GM19372 (cell line): Measurements from ENCODE around the gene RCSD1.

Source experiments
- ATAC-seq: cut with Tn5 transposase; IDR thresholded peaks from one replicate; pipeline ENCODE4 v1.9.1; 2021; ENCODE audit warnings: mild to moderate bottlenecking, low read depth, moderate library complexity; ENCODE audit not compliant: unreplicated experiment

Gene RCSD1

GRCh38 chr1:167617153-167618147 is 12.6 kb upstream of the RCSD1 start:
- peak; percentile 62 for ATAC-seq

- no peak for ATAC-seq
These were observed 11.7 kb upstream of the RCSD1 start for GRCh38 chr1:167618366-167618765.

GRCh38 chr1:167618789-167619188 is 11.2 kb upstream of the RCSD1 start:
- no peak for ATAC-seq

DNA sequence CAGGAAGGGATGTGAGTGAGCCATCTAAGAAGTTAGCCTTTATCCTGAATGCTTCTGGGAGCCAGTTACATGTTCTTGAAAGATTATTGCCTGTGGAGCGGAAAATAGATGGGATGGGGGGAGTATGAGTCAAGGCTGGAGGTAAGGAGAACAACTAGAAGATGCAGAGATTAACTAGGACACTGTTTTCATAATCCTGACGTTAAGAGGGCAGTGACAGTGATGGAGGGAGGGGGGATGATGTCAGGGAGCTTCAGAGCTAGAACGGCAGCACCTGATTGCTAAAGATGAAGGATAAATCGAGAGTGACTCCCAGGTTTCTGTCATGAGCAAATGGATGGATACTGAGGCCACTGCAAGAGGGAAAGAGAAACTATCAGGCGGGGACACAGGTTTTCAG is 10.0 kb upstream of the RCSD1 start:
- ATAC-seq, result no peak

GRCh38 chr1:167621780-167622313 is 8.2 kb upstream of the RCSD1 start:
- ATAC-seq, result no peak

DNA sequence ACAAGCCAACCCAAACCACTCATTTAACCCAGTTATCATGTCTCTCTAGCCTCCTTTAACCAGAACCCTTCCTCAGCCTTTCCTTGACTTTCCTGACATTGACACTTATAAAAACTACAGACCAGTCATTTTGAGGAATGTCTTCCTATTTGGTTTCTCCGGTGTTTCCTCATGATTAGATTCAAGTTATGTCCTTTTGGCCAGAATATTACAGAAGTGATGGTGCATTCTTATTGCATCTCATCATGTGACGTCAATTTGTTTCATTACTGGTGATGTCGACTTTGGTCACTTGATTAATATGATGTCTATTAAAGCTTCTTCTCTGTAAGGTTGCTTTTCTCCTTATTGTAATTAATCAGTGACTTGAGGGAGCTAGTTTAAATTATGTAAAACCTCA is 6.1 kb upstream of the RCSD1 start:
- ATAC-seq, result no peak

GRCh38 chr1:167625040-167625823 is 4.8 kb upstream of the RCSD1 start:
- ATAC-seq, result no peak

DNA sequence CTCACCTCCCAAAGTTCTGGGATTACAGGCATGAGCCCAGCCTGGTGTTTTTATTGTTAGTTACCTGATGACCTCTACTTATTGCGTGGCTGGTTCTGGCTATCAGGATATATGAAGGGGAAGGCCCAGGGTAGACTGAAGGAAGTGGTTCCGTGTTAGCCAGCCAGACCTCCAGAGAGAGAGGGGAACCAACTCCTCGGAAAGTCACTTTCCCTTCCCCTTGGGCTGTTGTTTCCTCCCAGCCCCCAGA is 2.5 kb upstream of the RCSD1 start:
- ATAC-seq, result peak; percentile 24

DNA sequence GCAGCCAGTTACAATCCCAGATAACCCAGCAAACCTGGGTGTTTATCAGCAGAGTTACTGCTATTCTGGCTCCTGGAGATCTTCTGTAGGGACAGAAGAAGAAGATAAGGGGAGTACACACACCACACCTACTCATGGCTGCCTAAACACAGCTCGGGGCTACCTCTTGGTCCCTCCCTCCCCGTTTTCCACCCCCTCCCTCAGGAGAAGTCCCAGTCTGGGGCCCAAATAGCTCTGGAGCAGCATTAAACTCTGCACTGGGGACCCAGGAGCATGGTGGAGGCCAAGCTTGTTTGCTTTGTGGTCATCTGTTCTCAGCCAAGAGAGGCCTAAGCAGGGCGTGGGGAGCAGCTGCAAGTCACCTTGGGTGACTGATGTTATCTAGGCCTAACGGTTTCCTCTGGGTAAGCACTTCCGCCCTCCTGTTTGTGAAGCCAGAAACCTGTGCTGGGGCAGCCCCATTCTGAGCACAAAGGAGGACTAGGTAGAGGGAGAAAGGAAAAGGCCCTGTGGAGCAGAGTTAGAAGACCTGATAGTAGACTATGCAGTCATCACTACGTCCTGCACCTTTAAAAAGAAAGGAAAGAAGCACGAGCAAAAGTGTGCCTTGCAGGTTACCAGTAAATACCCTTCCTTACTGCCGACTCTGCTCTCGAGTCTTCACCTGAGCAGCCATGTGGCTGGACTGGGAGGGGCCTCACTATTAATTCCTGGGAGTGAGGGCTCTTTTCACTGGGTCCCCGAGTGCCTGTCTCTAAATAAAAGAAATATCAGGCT is 2.0 kb upstream of the RCSD1 start:
- peak; percentile 61 for ATAC-seq

- no peak for ATAC-seq
These were observed 1.1 kb upstream of the RCSD1 start for GRCh38 chr1:167628741-167629515.

DNA sequence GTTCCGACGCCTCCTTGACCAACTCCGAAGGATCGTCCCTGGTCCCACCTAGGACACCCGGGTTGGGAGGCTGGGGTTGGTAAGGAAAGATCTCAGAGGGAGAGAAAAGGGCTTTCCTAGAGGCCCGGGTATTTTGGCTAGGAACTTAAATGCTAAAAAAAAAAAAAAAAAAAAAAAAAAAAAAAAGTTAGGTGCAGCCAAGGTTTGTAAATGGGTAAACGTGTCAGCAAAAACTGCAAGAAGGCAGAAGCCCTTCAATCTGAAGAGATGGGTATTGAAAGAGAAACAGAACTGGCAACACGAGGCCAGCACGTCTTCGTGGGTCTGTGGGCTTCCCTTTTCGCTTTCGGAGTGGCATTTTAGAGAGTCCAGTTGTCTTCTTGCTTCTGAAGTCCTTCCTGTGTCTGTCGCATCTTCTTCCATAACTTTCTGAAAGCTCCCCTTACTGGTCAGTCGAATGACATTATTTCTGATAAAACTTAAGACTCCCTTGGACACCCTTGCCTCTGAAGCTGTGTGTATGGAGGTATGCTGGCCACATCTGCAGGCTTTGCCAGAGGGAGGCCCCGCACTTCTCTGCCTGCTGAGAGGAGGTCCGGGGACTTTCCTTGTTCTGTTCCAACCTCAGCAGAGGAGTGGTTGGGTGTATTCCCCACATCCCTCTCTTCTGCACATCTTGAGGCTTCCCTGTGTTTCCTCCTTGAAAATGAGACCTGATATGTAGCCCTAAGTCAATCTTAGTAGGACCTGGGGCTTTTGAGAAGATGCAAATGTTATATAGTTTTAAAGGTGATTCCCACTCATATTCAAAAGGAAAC is 745 bp downstream of the RCSD1 start:
- no peak for ATAC-seq

- ATAC-seq, result no peak
These were observed 1.4 kb downstream of the RCSD1 start for GRCh38 chr1:167631386-167631935.

- no peak for ATAC-seq
These were observed 2.0 kb downstream of the RCSD1 start for GRCh38 chr1:167631936-167632614.

DNA sequence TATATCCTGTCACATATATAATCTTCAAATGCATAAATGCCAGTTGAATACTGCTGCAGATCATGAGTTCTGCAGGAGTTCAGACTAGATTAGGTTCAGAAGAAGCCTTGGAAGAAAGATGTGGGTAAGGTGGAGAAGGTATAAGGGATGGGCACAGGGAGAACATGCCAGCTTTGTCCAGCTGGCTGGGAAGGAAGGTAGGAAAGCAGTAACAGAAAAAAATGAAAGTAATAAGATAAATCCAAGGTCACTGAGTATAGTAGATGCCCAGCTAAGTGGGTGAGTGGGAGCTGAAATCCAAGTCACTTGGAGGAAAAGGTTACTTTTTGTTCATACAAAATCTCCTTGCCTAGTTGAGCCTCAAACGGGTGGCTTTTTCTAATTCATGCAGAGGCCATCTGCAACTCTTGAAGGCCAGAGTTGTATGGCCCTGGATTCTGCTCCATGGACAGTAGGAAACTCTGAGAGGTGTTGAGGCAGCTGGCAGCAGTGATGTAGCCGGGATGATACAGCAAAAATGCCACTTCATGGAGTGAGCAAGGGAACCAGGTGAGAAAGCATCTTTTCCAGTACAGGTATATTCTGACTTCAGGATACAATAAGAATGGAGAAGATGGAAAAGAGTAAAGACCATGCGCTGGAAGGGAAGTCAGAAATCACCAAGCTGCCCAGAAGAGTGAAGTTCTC is 3.4 kb downstream of the RCSD1 start:
- no peak for ATAC-seq

DNA sequence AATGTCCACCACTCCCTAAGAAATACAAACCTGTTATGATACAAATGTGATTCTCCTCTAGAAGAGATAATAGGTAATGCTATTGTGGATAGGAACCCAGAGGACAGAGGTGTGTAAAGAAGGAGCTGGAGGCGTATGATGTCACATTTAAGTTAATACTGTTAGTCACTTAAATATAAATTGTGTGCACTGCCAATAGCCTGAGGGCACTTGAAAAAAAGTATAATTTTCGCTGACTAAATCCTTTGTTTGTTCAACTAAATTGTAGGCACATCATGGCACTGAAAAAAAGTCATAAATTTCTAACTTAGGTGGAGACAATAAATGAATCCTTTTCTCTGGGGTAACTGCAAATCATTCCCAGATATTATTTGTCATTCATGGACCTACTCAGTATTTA is 4.4 kb downstream of the RCSD1 start:
- no peak for ATAC-seq

DNA sequence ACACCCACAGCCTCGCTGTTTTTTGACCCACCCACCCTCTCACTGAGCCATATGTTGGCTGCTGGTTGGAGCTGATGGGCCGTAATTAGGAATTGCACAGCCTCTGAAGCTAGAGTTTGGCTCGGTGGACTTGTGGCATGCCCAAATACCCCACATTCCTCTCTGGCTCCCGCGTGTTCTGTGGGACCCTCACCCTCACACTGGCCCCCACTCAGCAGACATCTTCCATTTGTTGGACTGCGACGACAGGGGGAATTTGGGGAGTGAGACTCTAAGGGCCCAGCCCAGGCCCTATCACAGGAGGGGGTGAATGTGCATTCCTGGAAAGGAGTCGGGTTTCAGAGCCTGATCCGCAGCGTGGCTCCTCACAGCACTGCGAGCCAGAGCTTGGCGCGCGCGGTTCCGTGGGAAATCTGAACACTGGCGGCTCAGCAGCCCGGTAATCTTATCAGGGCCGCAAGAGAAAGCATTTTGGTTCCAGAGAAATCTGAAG is 5.2 kb downstream of the RCSD1 start:
- no peak for ATAC-seq

- ATAC-seq, result no peak
These were observed 5.9 kb downstream of the RCSD1 start for GRCh38 chr1:167635941-167636340.

DNA sequence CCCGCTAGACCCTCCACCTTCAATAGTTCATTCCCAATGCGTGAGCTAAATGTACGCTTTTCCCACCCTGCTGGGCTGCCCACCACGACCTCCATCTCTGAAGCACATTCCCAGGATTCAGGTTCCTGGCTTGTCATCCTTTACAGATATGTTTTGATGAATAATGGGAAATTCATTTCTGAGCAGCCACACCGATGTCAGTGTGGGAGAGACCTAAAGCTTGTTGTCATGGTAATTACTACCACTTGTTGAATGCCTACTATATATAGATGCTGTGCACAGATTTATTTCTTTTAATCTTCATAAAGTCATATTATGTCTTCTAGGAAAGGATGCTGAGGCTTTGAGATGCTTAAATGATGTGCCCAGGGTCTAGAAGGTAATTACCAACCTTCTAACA is 8.0 kb downstream of the RCSD1 start:
- ATAC-seq, result no peak
